Posterior vena cava (tissue), 2 donors: Measurements from ENCODE around the gene CRACR2B. TPM values are rescaled to one million over a fixed set of nuclear protein-coding genes. Genes with fewer than 3 reads are reported as not detected.
A peak's percentile ranks its signal among the peaks of the same experiment; 100 is the strongest.

Experiments used
- DNase-seq: peaks from one replicate; pipeline ENCODE4 v3.0.0-alpha.2; 2020; ENCODE audit warnings: low spot score
- intact Hi-C, 2 donors: fragments of 100-400 bp; cut with DNase I; formaldehyde crosslinking; loops; one replicate each; pipeline versions ENCODE4 v1.14.1 to v1.14.2; 2022 to 2023
- long read RNA-seq, 2 donors: library from polyadenylated mRNA; unstranded; transcript quantifications; one replicate each; pipeline ENCODE4 v2.0.0, GENCODE V29; 2020 to 2021
- total RNA-seq, 2 donors: library from RNA; stranded (reverse); fragmentation: NEBNext Ultra II Directional; extraction: Animal tissue kit (Norgen Biotek cat#: 25700); gene quantifications; one replicate each; pipeline ENCODE4 v1.2.1, GENCODE V29; 2021
- donor health status: DM: yes; HTN: yes; CAD: no.
- donor health status: DM: yes; HTN: yes; CAD: no.

The CRACR2B gene
- 1 to 10 TPM; 3.5 to 4.3 TPM for total RNA-seq
- long read RNA-seq, donor 1, partial matches to known transcripts = 1 of 3 reads
- long read RNA-seq, donor 1, other reads (novel, unspliced or antisense) = 2 of 3 reads
- long read RNA-seq, donor 2, partial matches to known transcripts = 3 of 9 reads
- long read RNA-seq, donor 2, other reads (novel, unspliced or antisense) = 5 of 9 reads

- peak; percentile 82 for DNase-seq
- intact Hi-C loops = no loop called here
These were observed at the start of gene CRACR2B for GRCh38 chr11:827897-828192. Gene CRACR2B, plus strand, starts transcription at chr11:827919. Its CDS starts 689 bp downstream, at chr11:828608.

GRCh38 chr11:778976-779954 lies 48.5 kb upstream of the CRACR2B start:
- no peak for DNase-seq
- intact Hi-C loops = no loop called here

GRCh38 chr11:779955-780532 lies 47.7 kb upstream of the CRACR2B start:
- DNase-seq = no peak

GRCh38 chr11:782264-783174 lies 45.2 kb upstream of the CRACR2B start:
- DNase-seq = no peak
- intact Hi-C loops = no loop called here

More at GRCh38 chr11:779955-780532, 47.7 kb upstream of the CRACR2B start:
- intact Hi-C loops = no loop called here

GRCh38 chr11:783581-784015 lies 44.1 kb upstream of the CRACR2B start:
- peak; percentile 93 for DNase-seq

GRCh38 chr11:786235-787083 lies 41.3 kb upstream of the CRACR2B start:
- intact Hi-C loops = no loop called here
- DNase-seq = no peak

More at GRCh38 chr11:783581-784015, 44.1 kb upstream of the CRACR2B start:
- intact Hi-C loops = no loop called here

- DNase-seq = no peak
- intact Hi-C loops = no loop called here
These were observed 40.5 kb upstream of the CRACR2B start for GRCh38 chr11:787084-787675.

GRCh38 chr11:788009-788640 lies 39.6 kb upstream of the CRACR2B start:
- intact Hi-C loops = no loop called here
- no peak for DNase-seq

- no peak for DNase-seq
- intact Hi-C loops = no loop called here
These were observed 38.5 kb upstream of the CRACR2B start for GRCh38 chr11:788953-789940.

GRCh38 chr11:789943-790342 lies 37.8 kb upstream of the CRACR2B start, which contains the start of gene CEND1:
Gene CEND1, minus strand, starts transcription at chr11:790090. Its CDS starts 1,514 bp downstream, at chr11:788576.
- intact Hi-C loops = loop anchor here in 1 of 2 donors (10.0 kb wide), 1 partner anchor 125 kb away; no protein-coding TSS in a partner anchor
- no peak for DNase-seq

GRCh38 chr11:790721-791564 lies 36.8 kb upstream of the CRACR2B start:
- intact Hi-C loops = loop anchor here in 1 of 2 donors (10.0 kb wide), 1 partner anchor 126 kb away; no protein-coding TSS in a partner anchor

GRCh38 chr11:791658-792534 lies 35.8 kb upstream of the CRACR2B start:
- intact Hi-C loops = loop anchor here in 1 of 2 donors (10.0 kb wide), 1 partner anchor 127 kb away; no protein-coding TSS in a partner anchor
- DNase-seq = no peak

More at GRCh38 chr11:790721-791564, 36.8 kb upstream of the CRACR2B start:
- DNase-seq = no peak

GRCh38 chr11:792535-792821 lies 35.2 kb upstream of the CRACR2B start:
- intact Hi-C loops = loop anchor here in 1 of 2 donors (10.0 kb wide), 1 partner anchor 128 kb away; no protein-coding TSS in a partner anchor
- no peak for DNase-seq

GRCh38 chr11:792873-793272 lies 34.8 kb upstream of the CRACR2B start:
- DNase-seq = no peak
- intact Hi-C loops = loop anchor here in 1 of 2 donors (10.0 kb wide), 1 partner anchor 128 kb away; no protein-coding TSS in a partner anchor
